ENCODE results near the gene MITD1. TPM values are rescaled to one million over a fixed set of nuclear protein-coding genes. Genes with fewer than 3 reads are reported as not detected.
A peak's percentile ranks its signal among the peaks of the same experiment; 100 is the strongest.
"Not testable (repeated sequence)": the region's sequence is repeated elsewhere in the genome, so short reads cannot be mapped to it uniquely, and the experiment has no call there.

MITD1 gene
- 7.3 TPM for total RNA-seq

GRCh38 chr2:99180755-99181623, at the start of gene MITD1, which contains the start of gene MRPL30:
TSS of gene MITD1 (minus strand) at chr2:99181058. CDS start at chr2:99180981, 77 bp downstream.
TSS of gene MRPL30 (plus strand) at chr2:99181184. CDS start at chr2:99186204, 5,020 bp downstream.
- peak; percentile 87 to 96 (median 95) for DNase-seq (ENCODE audit: low read depth in 2 of 3, low spot score in 2 of 3)

- DNase-seq (ENCODE audit: low read depth in 2 of 3, low spot score in 2 of 3), result no peak
Observed at GRCh38 chr2:99217929-99218501, 37.2 kb upstream of the MITD1 start.

GRCh38 chr2:99216096-99216495, 35.2 kb upstream of the MITD1 start:
- DNase-seq (ENCODE audit: low read depth in 2 of 3, low spot score in 2 of 3), result no peak

- DNase-seq (ENCODE audit: low read depth in 2 of 3, low spot score in 2 of 3), result no peak
Observed at GRCh38 chr2:99205491-99205890, 24.6 kb upstream of the MITD1 start.

GRCh38 chr2:99201959-99202678, 21.3 kb upstream of the MITD1 start:
- DNase-seq (ENCODE audit: low read depth in 2 of 3, low spot score in 2 of 3), result no peak

- DNase-seq (ENCODE audit: low read depth in 2 of 3, low spot score in 2 of 3), result no peak
Observed at GRCh38 chr2:99200076-99200800, 19.4 kb upstream of the MITD1 start.

GRCh38 chr2:99198103-99198841, 17.4 kb upstream of the MITD1 start:
- DNase-seq (ENCODE audit: low read depth in 2 of 3, low spot score in 2 of 3), result no peak

GRCh38 chr2:99192364-99192763, 11.5 kb upstream of the MITD1 start:
- DNase-seq (ENCODE audit: low read depth in 2 of 3, low spot score in 2 of 3), result not testable (repeated sequence)

- DNase-seq (ENCODE audit: low read depth in 2 of 3, low spot score in 2 of 3), result no peak
Observed at GRCh38 chr2:99190548-99190947, 9.7 kb upstream of the MITD1 start.

- DNase-seq (ENCODE audit: low read depth in 2 of 3, low spot score in 2 of 3), result no peak
Observed at GRCh38 chr2:99188357-99188756, 7.5 kb upstream of the MITD1 start.

GRCh38 chr2:99187011-99187410, 6.2 kb upstream of the MITD1 start:
- no peak for DNase-seq (ENCODE audit: low read depth in 2 of 3, low spot score in 2 of 3)

GRCh38 chr2:99184811-99185210, 4.0 kb upstream of the MITD1 start:
- no peak for DNase-seq (ENCODE audit: low read depth in 2 of 3, low spot score in 2 of 3)

GRCh38 chr2:99183025-99183424, 2.2 kb upstream of the MITD1 start:
- DNase-seq (ENCODE audit: low read depth in 2 of 3, low spot score in 2 of 3), result no peak

GRCh38 chr2:99181624-99182000, 754 bp upstream of the MITD1 start:
- DNase-seq (ENCODE audit: low read depth in 2 of 3, low spot score in 2 of 3), result peak in 1 of 3 donors; percentile 21

- no peak for DNase-seq (ENCODE audit: low read depth in 2 of 3, low spot score in 2 of 3)
Observed at GRCh38 chr2:99171377-99172140, 9.3 kb downstream of the MITD1 start.

- DNase-seq (ENCODE audit: low read depth in 2 of 3, low spot score in 2 of 3), result no peak
Observed at GRCh38 chr2:99169534-99169933, 11.3 kb downstream of the MITD1 start.

- DNase-seq (ENCODE audit: low read depth in 2 of 3, low spot score in 2 of 3), result no peak
Observed at GRCh38 chr2:99166218-99166617, 14.6 kb downstream of the MITD1 start.

- no peak for DNase-seq (ENCODE audit: low read depth in 2 of 3, low spot score in 2 of 3)
Observed at GRCh38 chr2:99159594-99159993, 21.3 kb downstream of the MITD1 start.

- DNase-seq (ENCODE audit: low read depth in 2 of 3, low spot score in 2 of 3), result no peak
Observed at GRCh38 chr2:99158599-99158998, 22.3 kb downstream of the MITD1 start.
